Measurements from ENCODE around the gene MCU.
"Not testable (repeated sequence)": the region's sequence is repeated elsewhere in the genome, so short reads cannot be mapped to it uniquely, and the experiment has no call there.

Gene MCU

DNA sequence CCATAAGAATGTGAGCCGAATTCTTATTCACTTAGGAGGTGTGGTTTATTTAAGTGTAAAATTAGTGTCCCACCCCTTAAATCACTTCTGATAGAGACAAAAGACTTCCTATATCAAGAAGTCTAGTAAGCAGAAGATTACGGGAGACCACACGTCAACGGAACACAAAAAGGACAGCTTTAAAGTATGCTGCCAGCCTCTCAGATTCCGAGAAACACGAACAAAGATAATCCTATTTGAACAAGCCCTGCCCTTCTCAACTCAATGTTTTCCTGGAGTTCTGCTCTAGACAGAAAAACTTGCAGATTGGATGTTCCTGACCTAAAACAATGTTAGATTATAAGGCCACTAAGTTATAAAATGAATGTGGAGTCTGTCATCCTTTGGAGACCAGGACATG, 4.9 kb upstream of the MCU start:
- DNase-seq = no peak

DNA sequence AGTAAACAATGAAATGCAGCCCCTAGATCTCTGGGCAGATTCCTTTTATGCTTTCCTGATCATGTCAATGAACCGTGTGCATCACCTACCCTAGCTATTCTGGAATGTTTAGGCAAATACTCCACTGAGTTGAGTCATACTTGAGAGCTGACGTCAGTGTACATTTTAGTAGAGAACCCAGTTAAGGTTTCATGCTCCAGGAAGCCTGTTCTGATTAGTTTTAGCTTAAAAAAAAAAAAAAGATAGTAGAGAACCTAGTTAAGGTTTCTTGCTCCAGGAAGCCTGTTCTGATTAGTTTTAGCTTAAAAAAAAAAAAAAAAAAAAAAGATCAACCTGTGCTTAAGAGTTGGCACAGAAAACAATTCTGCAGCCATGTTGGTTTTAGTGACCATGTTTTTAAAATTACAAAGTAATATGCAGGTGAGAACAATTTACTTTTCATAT, 3.7 kb upstream of the MCU start:
- no peak for DNase-seq

DNA sequence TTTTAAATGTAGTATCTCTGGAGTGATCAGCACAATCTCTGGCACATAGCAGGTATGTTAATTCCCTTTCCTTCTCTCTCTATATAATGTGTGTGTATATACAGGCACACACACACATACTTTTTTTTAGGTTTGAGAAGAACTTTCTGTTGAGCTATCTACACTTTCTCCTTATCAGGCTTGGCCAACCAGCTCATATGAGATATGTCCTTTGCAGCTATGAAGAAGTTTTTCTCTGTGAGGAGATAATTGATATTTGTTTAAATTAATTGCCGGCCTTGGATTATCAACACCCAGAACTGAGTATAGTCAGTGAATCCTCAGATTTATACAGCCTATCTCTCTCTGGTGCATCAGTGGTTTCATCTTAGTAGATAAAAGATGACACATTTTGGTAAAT, 2.3 kb upstream of the MCU start:
- DNase-seq = no peak

DNA sequence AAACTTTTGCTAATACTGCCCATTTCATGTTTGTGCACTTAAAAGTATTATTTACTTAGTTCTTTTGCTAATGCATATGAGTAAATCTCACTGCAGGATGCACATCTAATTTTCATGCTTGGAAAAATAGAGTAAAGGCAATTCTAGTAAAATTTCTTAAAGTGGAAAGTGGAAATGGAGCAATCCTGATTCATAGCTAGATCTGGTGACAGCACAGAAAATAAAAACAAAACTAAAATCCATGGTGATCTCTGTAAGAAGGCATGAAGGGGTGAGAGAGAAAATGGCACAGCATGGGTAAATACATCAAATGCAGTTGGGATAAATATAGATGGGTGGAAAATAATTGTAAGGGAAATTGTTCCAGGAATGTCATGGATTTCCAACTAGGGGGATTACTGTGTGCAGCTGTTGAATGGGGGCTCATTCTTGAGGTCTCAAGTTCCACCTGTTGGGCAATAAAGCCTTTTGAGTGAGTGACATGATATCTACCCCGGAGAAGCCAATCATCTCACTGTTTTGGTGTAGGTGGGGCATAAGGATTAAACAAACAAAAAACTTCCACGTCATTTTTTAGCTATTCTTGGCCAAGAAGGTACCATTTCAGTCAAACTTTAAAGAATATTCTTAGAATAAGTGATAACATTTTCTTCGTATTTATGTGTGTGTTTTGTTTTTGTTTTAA, 1.7 kb upstream of the MCU start:
- no peak for DNase-seq

DNA sequence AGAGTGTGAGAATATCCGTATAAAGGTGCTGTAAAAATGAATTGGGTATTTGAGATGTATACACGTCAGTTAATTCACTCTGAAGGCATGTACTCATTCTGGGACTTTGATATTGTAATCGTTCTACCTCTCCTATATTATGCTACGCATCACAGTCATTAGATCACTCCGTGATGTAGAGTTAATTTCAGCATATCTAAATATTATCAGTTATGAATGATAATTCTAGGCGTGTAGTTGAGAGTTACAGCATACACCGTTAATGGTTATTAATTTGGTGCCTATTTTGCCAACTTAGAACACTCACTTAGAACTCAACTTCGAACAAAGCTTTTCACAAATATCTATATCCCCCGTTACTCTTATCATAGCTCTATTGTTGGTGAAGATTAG, 477 bp upstream of the MCU start:
- no peak for DNase-seq

DNA sequence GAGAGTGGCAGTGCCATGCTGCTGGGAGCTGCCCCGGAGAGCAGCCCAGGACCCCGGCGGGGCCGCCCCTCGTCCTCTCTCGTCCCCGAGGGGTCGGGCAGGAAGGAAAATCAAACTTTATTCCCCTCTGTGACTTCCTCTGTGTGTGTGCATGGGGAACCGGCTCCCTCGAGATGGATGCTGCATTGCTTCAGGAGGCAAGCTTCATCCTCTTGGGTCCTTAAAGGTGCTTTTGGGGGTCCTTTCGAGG, 726 bp downstream of the MCU start:
- DNase-seq = no peak

DNA sequence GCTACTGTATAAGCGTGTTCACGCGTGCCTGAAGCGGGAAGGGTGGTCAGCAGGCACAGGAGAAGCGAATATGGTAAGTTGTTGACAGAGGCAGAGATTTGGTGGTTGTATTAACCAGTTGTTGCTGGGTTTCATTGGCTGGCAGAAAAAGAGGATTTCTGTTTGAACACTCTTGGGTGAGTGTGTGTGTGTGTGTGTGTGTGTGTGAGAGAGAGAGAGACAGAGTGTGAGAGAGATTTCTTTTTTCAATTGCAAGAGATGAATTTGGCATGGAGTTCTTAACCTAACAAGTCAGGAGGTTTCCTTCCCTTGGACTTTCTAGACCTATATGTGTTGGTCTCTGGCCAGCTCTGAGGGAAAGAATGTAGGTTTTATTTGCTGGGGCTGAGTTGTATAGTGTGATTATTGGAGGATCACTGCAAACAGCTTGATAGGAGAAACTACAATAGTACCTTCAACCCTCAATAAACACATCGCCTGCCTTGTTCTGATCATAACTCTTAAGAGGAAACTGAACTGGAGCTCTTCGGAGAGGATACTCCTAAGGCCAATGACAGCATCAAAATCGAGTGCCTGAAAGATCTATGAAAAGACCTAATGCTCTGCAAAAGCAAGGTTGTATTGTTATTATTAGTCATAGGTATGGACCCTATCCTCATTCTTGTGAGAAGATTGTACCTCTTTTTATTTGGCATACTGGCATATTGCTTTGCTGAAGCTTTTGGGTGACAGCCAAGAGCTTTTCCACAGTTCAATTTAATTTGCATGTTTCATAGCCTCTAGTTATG, 1.2 kb downstream of the MCU start:
- DNase-seq = no peak

DNA sequence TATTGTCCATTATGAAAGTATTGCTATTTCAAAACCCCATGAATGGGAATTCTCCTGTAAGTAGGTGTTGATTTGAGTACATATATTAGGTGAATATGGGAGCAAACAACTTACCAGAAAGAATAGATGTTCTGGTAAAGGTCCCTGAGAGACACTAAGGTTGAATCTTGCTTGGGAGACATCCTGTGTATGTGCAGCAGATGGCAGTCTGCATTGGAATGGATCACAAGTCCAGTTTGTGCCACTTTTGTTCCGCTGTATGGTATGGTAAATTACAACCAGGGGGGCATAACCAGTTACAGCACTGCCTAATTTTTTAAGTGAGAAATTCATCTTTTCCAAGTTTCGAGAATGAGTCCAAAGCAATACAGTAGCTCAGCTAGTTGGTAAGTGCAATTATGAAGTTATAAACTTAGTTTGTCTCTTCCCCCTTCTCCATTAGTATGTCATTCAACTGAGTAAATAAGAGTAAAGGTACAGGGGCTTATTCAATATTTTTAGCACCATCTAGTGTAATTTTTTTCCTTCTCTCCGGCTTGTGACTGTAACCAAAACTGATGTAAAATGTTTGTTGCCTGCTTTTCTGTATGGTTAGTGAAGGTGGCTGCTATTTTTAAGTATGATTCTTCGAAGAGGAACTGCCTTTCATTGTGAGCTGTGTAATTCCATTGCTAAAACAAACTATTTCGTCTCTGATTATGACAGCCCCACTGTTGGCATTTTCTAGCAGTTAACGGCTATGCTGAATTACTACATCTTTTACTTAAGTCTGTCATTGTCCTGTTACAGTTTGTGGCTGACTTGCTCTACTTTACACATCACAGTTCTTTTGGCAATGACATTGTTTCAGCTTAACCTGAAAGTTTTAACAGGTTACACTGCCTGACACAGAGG, 2.8 kb downstream of the MCU start:
- DNase-seq = no peak

DNA sequence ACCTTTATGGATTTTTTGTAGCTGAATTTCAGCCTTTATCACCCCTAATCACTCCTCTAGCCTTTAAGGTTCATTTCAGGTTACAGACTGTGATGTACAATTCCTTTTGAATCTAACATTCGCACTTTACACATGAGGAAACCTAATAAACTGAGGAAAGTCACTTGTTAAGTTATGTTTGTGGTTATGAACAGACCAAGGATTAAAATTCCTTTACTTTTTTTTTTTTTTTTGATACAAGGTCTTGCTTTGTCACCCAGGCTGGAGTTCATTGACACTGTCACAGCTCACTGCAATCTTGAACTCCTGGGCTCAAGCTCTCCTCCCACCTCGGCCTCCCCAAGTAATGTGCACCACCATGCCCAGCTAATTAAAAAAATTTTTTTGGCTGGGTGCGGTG, 3.6 kb downstream of the MCU start:
- no peak for DNase-seq

DNA sequence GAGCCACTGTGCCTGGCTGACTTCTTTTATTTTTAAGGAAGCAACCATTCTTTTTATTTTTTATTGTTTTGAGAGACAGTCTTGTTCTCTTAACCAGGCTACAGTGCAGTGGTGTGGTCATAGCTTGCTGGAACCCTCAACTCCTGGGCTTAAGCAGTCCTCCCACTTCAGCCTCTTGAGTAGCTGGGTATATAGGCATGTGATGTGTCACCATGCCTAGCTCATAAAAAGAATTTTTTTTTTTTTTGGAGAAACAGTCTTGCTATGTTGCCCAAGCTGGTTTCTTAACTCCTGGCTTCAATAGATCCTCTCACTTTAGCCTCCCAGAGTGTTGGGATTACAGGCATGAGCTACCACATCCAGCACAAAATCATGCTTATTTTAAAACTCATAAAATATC, 5.8 kb downstream of the MCU start:
- no peak for DNase-seq

DNA sequence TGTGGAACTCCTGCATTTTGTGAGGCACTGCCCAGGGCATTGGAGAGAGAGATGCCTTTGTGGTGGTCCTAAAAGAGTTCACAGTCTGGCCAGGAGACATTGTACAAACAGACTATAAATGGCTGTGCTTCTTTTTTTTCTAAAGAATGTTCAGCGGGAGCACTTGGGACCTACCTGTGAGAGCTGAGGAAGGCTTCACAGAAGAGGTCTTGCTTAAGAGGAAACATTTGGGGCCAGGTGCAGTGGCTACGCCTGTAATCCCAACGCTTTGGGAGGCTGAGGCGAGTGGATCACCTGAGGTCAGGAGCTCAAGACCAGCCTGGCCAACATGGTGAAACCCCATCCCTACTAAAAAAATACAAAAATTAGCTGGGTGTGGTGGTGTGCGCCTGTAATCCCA, 10.5 kb downstream of the MCU start:
- DNase-seq = not testable (repeated sequence)

DNA sequence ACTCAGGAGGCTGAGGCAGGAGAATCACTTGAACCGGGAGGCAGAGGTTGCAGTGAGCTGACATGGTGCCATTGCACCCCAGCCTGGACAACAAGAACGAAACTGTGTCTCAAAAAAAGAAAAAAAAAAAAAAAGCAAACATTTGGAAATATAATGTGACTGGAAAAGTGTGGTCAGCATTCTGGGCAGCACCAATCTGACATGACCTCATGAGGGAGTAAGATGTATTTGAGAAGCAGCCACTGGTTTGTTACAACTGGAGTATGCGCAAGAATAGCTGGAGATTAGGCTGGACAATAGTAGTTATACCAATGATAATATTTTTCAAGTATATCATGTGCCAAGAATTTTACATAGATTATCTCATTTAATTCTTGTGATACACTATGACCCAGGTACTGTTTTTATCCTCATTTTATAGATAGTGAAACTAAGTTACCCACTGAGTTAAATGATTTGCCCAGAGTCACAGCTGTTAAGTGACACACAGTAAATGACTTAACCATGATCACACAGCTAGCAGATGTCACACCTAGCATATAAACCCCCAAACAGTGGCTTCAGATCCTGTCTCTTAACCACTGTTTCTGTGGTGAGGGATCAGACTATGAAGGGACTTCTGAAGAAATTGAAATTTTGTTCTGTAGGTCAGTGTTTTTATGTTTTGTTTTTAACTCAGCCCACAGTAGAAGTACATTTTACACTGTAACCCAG, 11.1 kb downstream of the MCU start:
- no peak for DNase-seq

DNA sequence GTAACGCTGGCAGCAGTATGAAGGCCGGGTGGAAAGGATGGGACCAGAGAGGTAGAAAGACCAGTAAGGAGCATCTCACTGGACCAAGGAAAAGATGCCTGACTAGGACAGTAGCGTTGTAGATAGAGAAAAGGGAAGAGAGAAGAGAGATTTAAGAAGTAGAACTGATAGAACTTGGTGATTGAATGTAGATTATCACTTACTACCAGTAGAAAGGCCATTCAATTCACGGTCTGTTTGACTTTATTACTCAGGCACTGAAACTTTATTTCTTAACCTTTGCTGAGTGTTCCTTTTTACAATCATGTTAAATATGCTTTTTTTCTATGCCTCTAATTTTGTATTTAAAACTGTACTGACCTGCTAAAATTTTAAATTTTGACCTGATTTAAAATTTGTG, 12.2 kb downstream of the MCU start:
- DNase-seq = no peak

DNA sequence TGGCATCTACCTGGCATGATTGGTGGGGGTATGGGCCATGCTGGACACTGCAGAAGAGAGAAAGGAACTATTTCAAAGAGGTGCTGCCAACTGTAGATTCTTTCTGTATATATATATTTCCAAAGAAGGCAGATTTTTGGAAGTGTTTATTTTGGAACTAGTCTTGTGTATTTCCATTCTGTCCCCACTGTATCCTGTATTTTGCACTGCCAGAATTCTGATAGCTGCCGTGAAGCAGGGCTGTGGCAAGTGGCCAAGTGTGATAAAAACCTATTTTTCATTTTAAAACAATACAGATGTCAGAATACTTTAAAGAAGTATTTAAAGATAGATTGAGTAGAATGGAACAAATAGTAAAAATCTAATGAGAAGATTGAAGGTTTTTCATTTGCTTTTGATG, 17.1 kb downstream of the MCU start:
- no peak for DNase-seq

DNA sequence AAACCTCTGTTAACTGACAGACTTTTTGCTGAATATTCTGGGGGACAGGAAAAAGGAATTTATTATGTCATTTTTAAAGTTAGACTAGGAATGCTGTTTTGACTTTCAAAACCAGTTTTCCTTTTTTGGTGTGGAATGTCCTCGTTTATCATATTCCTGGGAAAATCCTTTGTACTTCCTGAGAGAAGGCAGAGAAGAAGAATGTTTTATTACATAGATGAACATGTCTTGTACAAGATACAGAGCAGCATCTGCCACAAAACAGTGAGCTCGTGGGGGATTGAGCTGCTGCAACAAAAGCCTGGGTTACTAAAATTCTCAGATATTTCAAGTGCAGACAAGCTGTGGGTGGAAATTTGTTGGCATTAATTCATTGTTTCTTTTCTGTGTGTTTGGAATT, 20.2 kb downstream of the MCU start:
- no peak for DNase-seq

DNA sequence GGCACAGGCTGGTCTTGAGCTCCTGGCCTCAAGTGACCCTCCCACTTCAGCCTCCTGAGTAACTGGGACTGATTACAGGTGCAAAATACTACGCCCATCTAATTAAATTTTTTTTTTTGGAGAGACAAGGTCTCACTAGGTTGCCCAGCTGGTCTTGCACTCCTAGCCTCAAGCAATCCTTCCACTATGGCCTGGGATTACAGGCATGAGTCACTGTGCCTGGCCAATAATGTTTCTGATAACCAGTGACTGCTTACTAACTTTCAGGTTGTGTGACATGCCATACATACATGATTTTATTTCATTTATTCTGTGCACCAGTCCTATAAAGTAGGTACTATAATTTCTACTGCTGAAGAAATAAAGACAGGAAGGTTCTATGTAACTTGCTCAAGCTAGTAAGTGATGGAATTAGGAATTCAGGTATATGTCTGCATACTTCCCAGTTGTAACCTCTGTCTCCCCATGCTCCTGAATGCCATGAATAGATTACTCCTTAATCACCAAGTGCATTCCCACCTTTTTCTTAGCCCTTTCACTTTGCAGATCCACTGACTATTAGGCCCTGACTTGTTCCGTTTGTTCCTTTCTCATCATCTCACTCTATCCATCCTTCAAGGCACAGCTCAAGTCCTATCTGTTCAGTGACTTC, 28.1 kb downstream of the MCU start:
- no peak for DNase-seq

DNA sequence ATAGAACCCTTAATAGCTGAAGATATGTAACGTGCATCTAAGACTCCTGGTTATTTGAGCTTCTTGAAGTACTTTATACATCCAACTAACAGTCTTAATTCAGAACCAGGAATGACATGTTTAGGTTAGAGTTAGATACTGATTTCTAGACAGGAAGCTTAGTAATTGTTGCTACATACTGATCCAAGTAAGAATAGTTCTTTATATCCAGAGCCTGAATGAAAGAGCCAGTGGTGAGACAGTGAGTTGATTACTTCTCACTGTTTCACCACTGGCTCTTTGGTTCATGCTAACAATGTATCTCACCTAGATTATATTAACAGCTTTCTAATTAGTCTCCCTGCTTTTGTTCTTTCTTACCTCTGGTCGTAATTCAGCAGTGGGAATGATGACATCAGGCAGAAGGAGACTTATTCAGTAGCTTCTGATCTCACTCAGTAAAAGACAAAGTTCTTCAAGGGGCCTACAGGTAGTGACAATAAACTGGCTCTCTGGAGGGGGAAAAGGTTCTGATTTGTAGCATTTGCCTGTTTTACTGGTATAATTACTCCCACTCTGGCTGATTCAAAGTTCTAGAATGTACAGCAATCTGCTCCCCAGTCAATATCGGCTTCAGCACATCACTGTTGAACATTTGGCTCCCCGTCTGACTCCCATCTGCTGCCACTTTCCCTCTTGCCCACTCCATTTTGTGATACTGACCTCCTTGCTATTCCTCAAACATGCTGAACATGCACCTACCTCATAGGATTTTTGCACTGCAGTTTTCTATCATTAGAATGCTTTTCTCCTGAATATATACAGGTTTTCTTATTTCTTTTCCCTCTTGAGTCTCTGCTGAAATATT, 29.1 kb downstream of the MCU start:
- DNase-seq = no peak

DNA sequence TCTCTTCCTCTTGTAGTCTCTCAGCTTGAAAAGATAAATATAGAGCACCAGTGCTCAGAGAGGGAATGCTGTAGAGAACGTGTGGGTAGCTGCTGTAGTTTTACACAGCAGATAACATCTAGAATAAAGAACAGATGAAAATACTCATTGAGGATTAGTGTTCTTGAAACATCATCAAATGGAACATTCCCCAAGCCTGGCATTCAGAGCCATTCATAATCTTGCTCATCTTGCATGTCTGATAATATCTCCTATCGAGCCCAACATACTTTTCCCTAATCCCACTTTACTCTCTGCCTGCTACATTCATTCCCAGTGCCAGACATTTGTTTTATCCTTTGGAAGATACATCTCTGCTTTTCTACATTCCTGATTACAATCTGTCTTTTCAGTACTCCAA, 35.2 kb downstream of the MCU start:
- no peak for DNase-seq

DNA sequence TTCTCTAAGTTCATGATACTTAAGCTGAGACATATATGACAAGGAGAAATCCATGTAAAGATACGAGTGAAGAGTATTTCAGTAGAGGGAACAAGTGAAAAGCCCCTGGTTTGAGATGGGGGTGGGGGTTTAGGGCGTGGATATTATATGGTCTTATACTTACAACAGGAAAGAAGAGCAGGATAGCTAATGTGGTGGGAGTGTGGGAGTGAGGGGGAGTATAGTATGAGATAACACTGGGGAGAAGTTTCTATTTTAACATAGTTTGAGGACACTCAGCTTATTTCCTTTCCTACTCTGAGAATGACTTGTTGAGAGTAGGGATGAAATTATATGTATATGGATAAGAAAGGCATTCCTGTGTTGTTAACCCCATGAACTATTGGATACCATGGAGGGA, 36.5 kb downstream of the MCU start:
- DNase-seq = no peak

DNA sequence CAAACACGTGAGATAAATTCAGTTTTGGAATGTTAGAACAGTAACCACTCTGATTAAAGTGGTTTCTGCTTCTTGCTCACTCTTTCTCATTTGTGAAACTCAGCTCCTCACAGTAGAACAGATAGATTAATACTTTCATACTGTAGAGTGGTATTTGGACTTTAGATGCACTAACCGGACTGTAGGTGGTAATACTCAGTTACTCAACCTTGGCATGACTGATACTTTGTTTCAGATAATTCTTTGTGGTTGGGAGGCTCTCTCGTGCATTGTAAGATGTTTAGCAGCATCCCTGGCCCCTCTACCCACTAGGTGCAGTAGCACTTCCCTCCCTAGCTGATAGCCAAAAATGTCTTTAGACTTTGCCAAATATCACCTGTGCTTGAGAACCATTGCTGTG, 37.6 kb downstream of the MCU start:
- no peak for DNase-seq

DNA sequence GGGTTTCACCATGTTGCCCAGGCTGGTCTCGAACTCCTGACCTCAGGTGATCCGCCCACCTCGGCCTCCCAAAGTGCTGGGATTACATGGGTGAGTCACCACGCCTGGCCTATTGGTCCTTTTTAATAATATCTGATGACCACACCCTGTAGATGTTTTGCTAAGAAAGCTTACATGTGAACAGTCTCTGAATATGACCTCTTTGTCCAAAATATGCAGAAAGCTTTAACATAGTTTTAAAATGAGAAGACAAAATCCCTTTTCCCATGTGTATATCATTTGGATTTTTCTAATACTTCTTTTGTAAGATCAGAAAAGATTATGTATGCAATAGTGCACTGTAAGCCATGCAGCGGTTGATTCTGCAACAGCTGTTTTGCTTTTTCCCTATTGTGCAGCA, 38.5 kb downstream of the MCU start:
- no peak for DNase-seq

DNA sequence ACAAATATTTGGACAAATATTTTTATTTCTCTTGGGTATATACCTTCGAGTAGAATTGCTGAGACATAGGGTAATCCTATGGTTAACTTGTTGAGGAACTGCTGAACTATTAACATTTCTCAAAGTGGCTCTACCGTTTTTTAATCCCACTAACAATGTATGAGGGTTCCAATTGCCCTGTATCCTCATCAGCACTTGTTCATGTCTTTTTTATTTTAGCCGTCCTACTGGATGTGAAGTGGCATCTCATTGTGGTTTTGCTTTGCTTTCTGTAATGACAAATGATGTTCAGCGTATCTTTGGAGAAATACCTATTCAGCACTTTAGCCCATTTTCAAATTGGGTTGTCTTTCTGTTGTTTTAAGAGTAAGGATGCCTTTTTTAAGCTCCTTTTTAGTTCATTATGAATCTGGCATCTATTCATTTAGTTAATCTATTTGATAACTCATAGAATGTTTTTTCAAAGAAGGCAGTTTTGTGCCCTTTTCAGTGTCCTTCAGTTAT, 40.0 kb downstream of the MCU start:
- DNase-seq = no peak

Measured in activated effector memory CD4-positive, alpha-beta T cell treated with Interleukin-2 at 50 U/mL for 16 hours (primary cell).